HepG2 (cell line): ENCODE data around the gene TBCD. TPM values are rescaled to one million over a fixed set of nuclear protein-coding genes. Genes with fewer than 3 reads are reported as not detected.

ENCODE experiments used
- JUN ChIP-seq: sonication (generic); formaldehyde crosslinking; IDR thresholded peaks from 2 replicates; pipeline ENCODE4 v1.4.0; 2020; ENCODE audit warnings: mild to moderate bottlenecking, missing genetic modification reagents
- KMT2A ChIP-seq: sonication (generic); formaldehyde crosslinking; IDR thresholded peaks from 2 replicates; pipeline ENCODE4 v1.4.0; 2020; ENCODE audit warnings: missing genetic modification reagents
- SOX13 ChIP-seq, 3 experiments: fragments of 450-650 bp in 1 of 3; sonication (generic) in 1 of 3; formaldehyde crosslinking in 1 of 3; IDR thresholded peaks in 2 of 3; conservative IDR thresholded peaks in 1 of 3; 2 replicates each; pipeline versions ENCODE4 v1.5.0 to v1.6.1; 2016 to 2020; ENCODE audit warnings: antibody characterized with exemption in 1 of 3, mild to moderate bottlenecking in 1 of 3, missing compliant biosample characterization in 1 of 3, missing genetic modification reagents in 1 of 3, moderate library complexity in 1 of 3
- SP1 ChIP-seq, 2 experiments: fragments of 450-650 bp in 1 of 2; sonication (generic) in 1 of 2; formaldehyde crosslinking in 1 of 2; IDR thresholded peaks; 2 replicates each; pipeline versions ENCODE4 v1.4.0 to v1.6.1; 2016 to 2020; ENCODE audit warnings: missing genetic modification reagents in 1 of 2
- ZC3H4 ChIP-seq: sonication (generic); formaldehyde crosslinking; IDR thresholded peaks from 2 replicates; pipeline ENCODE4 v1.4.0; 2020; ENCODE audit warnings: missing genetic modification reagents, borderline replicate concordance
- ZFAT ChIP-seq: sonication (generic); formaldehyde crosslinking; conservative IDR thresholded peaks from 2 replicates; pipeline ENCODE4 v1.8.1; 2023; ENCODE audit warnings: missing genetic modification reagents, inconsistent platforms
- ZMYM2 ChIP-seq: sonication (generic); formaldehyde crosslinking; IDR thresholded peaks from 2 replicates; pipeline ENCODE4 v1.8.0; 2022; ENCODE audit warnings: mild to moderate bottlenecking, missing genetic modification reagents
- ZNF142 ChIP-seq: sonication (generic); formaldehyde crosslinking; IDR thresholded peaks from 2 replicates; pipeline ENCODE4 v1.4.0; 2020; ENCODE audit warnings: missing genetic modification reagents
- ZNF557 ChIP-seq: sonication (generic); formaldehyde crosslinking; IDR thresholded peaks from 2 replicates; pipeline ENCODE4 v1.4.0; 2020; ENCODE audit warnings: missing genetic modification reagents
- ZNF605 ChIP-seq: sonication (generic); formaldehyde crosslinking; IDR thresholded peaks from 2 replicates; pipeline ENCODE4 v1.8.0; 2022; ENCODE audit warnings: mild to moderate bottlenecking, missing genetic modification reagents
- ZNF629 ChIP-seq: sonication (generic); formaldehyde crosslinking; conservative IDR thresholded peaks from 2 replicates; pipeline ENCODE4 v1.5.0; 2020; ENCODE audit warnings: missing genetic modification reagents
- ZNF879 ChIP-seq: sonication (generic); formaldehyde crosslinking; IDR thresholded peaks from 2 replicates; pipeline ENCODE4 v1.8.1; 2023; ENCODE audit warnings: missing genetic modification reagents
- polyA plus RNA-seq, 8 experiments: library from polyadenylated mRNA; depleted of rRNA in 3 of 8; stranded (reverse) in 7 of 8; unstranded in 1 of 8; fragments of >200 nt; fragmentation: Illumina TruSeq in 4 of 8; extraction: Trizol in 4 of 8; gene quantifications; 2 replicates each; pipeline versions ENCODE4 v1.2.1 to v1.2.3, GENCODE V29; 2011 to 2016; ENCODE audit warnings: low read depth in 4 of 8, missing spikeins in 1 of 8, mixed read lengths in 1 of 8; ENCODE audit not compliant: insufficient read depth in 1 of 8
- total RNA-seq, 5 experiments: library from RNA; depleted of rRNA; stranded (reverse); fragments of >200 nt; fragmentation: Illumina TruSeq; extraction: Trizol; gene quantifications; 2 replicates each; pipeline ENCODE4 v1.2.3, GENCODE V29; 2016; ENCODE audit warnings: low read depth in 1 of 5
- TF ChIP-seq, protein P1 (sequence below), 2 experiments: sonication (generic) in 1 of 2; formaldehyde crosslinking in 1 of 2; IDR thresholded peaks; 2 replicates each; pipeline versions ENCODE4 v1.6.1 to v1.9.0; 2014 to 2022; ENCODE audit warnings: antibody characterized with exemption in 1 of 2, borderline replicate concordance in 1 of 2, inconsistent platforms in 1 of 2, low read depth in 1 of 2, missing genetic modification reagents in 1 of 2
- TF ChIP-seq, protein P2 (sequence below): sonication (generic); formaldehyde crosslinking; IDR thresholded peaks from 2 replicates; pipeline ENCODE4 v1.5.0; 2020; ENCODE audit warnings: missing genetic modification reagents

The TBCD gene
- total and polyA plus RNA-seq, 2 of the 13 experiments (the other 11 are each of a cell fraction or from before 2014, with no cell fraction given): 33.9 to 54.8 TPM

DNA sequence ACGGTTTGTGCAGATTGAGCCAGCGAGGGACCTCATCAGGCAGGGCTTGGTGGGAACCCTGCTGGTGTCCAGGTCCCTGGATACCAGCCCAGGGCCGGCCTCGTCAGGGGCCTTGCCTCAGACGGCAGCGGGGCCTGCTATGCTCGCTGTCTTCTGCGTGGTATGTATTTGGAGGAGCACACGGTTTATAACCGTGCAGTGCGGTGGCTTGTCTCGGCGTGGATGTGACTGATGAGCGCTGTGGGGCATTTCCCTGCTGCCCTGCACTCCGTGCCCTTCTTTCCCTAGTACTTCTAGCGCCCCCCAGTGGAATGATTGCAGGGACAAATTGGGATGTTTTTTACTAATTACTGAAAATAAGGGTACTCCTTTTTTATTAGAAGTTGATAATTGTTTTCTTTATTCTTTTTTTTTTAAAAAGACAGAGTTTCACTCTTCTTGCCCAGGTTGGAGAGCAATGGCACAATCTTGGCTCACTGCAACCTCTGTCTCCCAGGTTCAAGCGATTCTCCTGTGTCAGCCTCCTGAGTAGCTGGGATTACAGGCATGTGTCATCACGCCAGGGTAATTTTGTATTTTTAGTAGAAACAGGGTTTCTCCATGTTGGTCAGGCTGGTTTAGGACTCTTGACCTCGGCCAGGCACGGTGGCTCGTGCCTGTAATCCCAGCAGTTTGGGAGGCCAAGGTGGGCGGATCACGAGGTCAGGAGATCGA lies 15.3 kb downstream of the TBCD start (continued):
- TF ChIP-seq, protein P1, sequence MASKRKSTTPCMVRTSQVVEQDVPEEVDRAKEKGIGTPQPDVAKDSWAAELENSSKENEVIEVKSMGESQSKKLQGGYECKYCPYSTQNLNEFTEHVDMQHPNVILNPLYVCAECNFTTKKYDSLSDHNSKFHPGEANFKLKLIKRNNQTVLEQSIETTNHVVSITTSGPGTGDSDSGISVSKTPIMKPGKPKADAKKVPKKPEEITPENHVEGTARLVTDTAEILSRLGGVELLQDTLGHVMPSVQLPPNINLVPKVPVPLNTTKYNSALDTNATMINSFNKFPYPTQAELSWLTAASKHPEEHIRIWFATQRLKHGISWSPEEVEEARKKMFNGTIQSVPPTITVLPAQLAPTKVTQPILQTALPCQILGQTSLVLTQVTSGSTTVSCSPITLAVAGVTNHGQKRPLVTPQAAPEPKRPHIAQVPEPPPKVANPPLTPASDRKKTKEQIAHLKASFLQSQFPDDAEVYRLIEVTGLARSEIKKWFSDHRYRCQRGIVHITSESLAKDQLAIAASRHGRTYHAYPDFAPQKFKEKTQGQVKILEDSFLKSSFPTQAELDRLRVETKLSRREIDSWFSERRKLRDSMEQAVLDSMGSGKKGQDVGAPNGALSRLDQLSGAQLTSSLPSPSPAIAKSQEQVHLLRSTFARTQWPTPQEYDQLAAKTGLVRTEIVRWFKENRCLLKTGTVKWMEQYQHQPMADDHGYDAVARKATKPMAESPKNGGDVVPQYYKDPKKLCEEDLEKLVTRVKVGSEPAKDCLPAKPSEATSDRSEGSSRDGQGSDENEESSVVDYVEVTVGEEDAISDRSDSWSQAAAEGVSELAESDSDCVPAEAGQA (IDR thresholded peaks at IDR 0.05; ENCODE audit: low read depth): no peak
- TF ChIP-seq, protein P1 (CRISPR knock-in tag; IDR thresholded peaks at IDR 0.05; ENCODE audit: borderline replicate concordance): no peak
- TF ChIP-seq JUN (no peak), ZNF879 (CRISPR knock-in tag) (no peak), ZFAT (no peak), ZNF629 (no peak), ZNF605 (CRISPR knock-in tag) (no peak), ZC3H4 (CRISPR knock-in tag) (no peak), ZMYM2 (CRISPR knock-in tag) (no peak), ZNF557 (CRISPR knock-in tag) (0 out of 2 replicates have a peak, but pooled peaks have one; percentile 33), SP1 (IDR thresholded peaks at IDR 0.05) (no peak), SP1 (CRISPR knock-in tag; IDR thresholded peaks at IDR 0.05) (no peak), SOX13 (IDR thresholded peaks at IDR 0.05) (no peak), SOX13 (CRISPR knock-in tag; conservative IDR thresholded peaks at IDR 0.05 in 1 of 2, IDR thresholded peaks at IDR 0.05 in 1 of 2) (no peak), ZNF142 (CRISPR knock-in tag) (no peak), KMT2A (CRISPR knock-in tag) (no peak)
- TF ChIP-seq, protein P2, sequence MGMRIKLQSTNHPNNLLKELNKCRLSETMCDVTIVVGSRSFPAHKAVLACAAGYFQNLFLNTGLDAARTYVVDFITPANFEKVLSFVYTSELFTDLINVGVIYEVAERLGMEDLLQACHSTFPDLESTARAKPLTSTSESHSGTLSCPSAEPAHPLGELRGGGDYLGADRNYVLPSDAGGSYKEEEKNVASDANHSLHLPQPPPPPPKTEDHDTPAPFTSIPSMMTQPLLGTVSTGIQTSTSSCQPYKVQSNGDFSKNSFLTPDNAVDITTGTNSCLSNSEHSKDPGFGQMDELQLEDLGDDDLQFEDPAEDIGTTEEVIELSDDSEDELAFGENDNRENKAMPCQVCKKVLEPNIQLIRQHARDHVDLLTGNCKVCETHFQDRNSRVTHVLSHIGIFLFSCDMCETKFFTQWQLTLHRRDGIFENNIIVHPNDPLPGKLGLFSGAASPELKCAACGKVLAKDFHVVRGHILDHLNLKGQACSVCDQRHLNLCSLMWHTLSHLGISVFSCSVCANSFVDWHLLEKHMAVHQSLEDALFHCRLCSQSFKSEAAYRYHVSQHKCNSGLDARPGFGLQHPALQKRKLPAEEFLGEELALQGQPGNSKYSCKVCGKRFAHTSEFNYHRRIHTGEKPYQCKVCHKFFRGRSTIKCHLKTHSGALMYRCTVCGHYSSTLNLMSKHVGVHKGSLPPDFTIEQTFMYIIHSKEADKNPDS (CRISPR knock-in tag): no peak
